WTC11 (cell line): ENCODE data around the gene MYO16. TPM values are rescaled to one million over a fixed set of nuclear protein-coding genes. Genes with fewer than 3 reads are reported as not detected.
A peak's percentile ranks its signal among the peaks of the same experiment; 100 is the strongest.

Experiments
- ATAC-seq: fragments of 200-7000 bp; cut with Tn5 transposase; 2 replicates; pipeline ENCODE4 v1.10.0; 2021; ENCODE audit warnings: mild to moderate bottlenecking, moderate library complexity
- CTCF ChIA-PET: fragments of 300-600 bp; sonication (Branson Sonifier 250); formaldehyde crosslinking; loops from one replicate; lab custom pipeline; 2021; ENCODE audit warnings: antibody characterized with exemption; lab: Charles Lee
- POLR2A ChIA-PET: fragments of 350-600 bp; sonication (Branson Sonifier 250); formaldehyde crosslinking; loops from one replicate; lab custom pipeline; 2021; ENCODE audit warnings: antibody characterized with exemption; lab: Charles Lee
- DNase-seq: peaks from one replicate; pipeline ENCODE4 v3.0.0; 2021; ENCODE audit warnings: low spot score
- H3K27ac Mint-ChIP-seq: 2 replicates; pipeline ENCODE4 v1.8.0; 2021; ENCODE audit warnings: mixed read lengths
- H3K27me3 Mint-ChIP-seq: 2 replicates; pipeline ENCODE4 v1.8.0; 2021; ENCODE audit warnings: low read depth, mild to moderate bottlenecking, moderate library complexity, mixed read lengths
- H3K36me3 Mint-ChIP-seq: 2 replicates; pipeline ENCODE4 v1.8.0; 2021; ENCODE audit warnings: mixed read lengths
- H3K4me1 Mint-ChIP-seq: 2 replicates; pipeline ENCODE4 v1.8.0; 2022; ENCODE audit warnings: mixed read lengths
- H3K4me3 Mint-ChIP-seq: 2 replicates; pipeline ENCODE4 v1.8.0; 2021; ENCODE audit warnings: mild to moderate bottlenecking, moderate library complexity, mixed read lengths
- H3K9me3 Mint-ChIP-seq: 2 replicates; pipeline ENCODE4 v1.8.0; 2021; ENCODE audit warnings: mixed read lengths
- CBFB ChIP-seq: sonication (generic); formaldehyde crosslinking; IDR thresholded peaks from 2 replicates; pipeline ENCODE4 v1.8.1; 2022; ENCODE audit warnings: mild to moderate bottlenecking, low read depth, missing genetic modification reagents
- GTF2I ChIP-seq: fragments of 250-450 bp; sonication (Bioruptor Pico); conservative IDR thresholded peaks from 2 replicates; pipeline ENCODE4 v1.4.0; 2021; ENCODE audit warnings: mild to moderate bottlenecking
- JAZF1 ChIP-seq: fragments of 250-450 bp; sonication (Bioruptor Pico); IDR thresholded peaks from 2 replicates; pipeline ENCODE4 v1.9.0; 2021; ENCODE audit warnings: moderate library complexity, mild to moderate bottlenecking, inconsistent platforms
- TCF7 ChIP-seq: sonication (generic); formaldehyde crosslinking; IDR thresholded peaks from 2 replicates; pipeline ENCODE4 v1.8.0; 2022; ENCODE audit warnings: mild to moderate bottlenecking, low read depth, missing genetic modification reagents, moderate library complexity
- ZNF263 ChIP-seq: sonication (generic); formaldehyde crosslinking; IDR thresholded peaks from 2 replicates; pipeline ENCODE4 v1.8.1; 2022; ENCODE audit warnings: low read depth, mild to moderate bottlenecking, moderate library complexity, missing genetic modification reagents
- ZNF423 ChIP-seq: fragments of 250-450 bp; sonication (Bioruptor Pico); IDR thresholded peaks from 2 replicates; pipeline ENCODE4 v2.1.2; 2022; ENCODE audit warnings: mild to moderate bottlenecking, moderate library complexity
- total RNA-seq: library from RNA; stranded (reverse); gene quantifications from 3 replicates; pipeline ENCODE4 v1.2.3, GENCODE V29; 2021
- TF ChIP-seq, protein P1 (sequence below): sonication (generic); formaldehyde crosslinking; IDR thresholded peaks from 2 replicates; pipeline ENCODE4 v1.8.0; 2023; ENCODE audit warnings: mild to moderate bottlenecking, missing genetic modification reagents
- TF ChIP-seq, protein P2 (sequence below): sonication (generic); formaldehyde crosslinking; IDR thresholded peaks from 2 replicates; pipeline ENCODE4 v1.8.1; 2023; ENCODE audit warnings: mild to moderate bottlenecking, missing genetic modification reagents, moderate library complexity
- TF ChIP-seq, protein P3 (sequence below): fragments of 250-450 bp; sonication (Bioruptor Pico); IDR thresholded peaks from 2 replicates; pipeline ENCODE4 v1.8.0; 2021; ENCODE audit warnings: mild to moderate bottlenecking
- TF ChIP-seq, protein P4 (sequence below): sonication (generic); formaldehyde crosslinking; IDR thresholded peaks from 2 replicates; pipeline ENCODE4 v1.8.0; 2023; ENCODE audit warnings: missing genetic modification reagents
- TF ChIP-seq, protein P5 (sequence below): sonication (generic); formaldehyde crosslinking; IDR thresholded peaks from 2 replicates; pipeline ENCODE4 v1.8.0; 2022; ENCODE audit warnings: mild to moderate bottlenecking, missing genetic modification reagents
- TF ChIP-seq, protein P6 (sequence below): sonication (generic); formaldehyde crosslinking; IDR thresholded peaks from 2 replicates; pipeline ENCODE4 v1.8.1; 2022; ENCODE audit warnings: mild to moderate bottlenecking, moderate library complexity, missing genetic modification reagents

Gene MYO16
- total RNA-seq, 1 experiment from 2014 or later = 0.09 TPM

DNA sequence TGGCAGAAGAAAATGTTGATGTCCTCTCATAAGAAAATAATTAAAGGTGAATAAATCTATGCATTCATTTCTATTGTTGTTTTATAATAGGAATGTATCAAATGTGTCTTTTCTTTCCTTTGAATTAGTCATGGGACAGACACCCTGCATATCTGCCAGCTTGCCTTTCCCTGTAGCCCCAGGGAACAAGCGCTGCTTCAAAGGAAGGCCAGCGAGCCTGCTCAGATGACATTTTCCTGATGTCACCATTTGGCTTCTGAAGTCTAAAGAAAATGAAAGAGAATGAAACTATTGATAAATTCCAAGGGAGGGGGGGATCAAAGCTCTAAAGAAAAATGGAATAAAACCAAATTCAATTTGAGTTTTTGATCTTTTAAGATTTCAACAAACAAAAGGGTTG lies 582.2 kb downstream of the MYO16 start (continued):
- no peak for TF ChIP-seq ZNF423 (CRISPR knock-in tag)
- TF ChIP-seq, protein P1, sequence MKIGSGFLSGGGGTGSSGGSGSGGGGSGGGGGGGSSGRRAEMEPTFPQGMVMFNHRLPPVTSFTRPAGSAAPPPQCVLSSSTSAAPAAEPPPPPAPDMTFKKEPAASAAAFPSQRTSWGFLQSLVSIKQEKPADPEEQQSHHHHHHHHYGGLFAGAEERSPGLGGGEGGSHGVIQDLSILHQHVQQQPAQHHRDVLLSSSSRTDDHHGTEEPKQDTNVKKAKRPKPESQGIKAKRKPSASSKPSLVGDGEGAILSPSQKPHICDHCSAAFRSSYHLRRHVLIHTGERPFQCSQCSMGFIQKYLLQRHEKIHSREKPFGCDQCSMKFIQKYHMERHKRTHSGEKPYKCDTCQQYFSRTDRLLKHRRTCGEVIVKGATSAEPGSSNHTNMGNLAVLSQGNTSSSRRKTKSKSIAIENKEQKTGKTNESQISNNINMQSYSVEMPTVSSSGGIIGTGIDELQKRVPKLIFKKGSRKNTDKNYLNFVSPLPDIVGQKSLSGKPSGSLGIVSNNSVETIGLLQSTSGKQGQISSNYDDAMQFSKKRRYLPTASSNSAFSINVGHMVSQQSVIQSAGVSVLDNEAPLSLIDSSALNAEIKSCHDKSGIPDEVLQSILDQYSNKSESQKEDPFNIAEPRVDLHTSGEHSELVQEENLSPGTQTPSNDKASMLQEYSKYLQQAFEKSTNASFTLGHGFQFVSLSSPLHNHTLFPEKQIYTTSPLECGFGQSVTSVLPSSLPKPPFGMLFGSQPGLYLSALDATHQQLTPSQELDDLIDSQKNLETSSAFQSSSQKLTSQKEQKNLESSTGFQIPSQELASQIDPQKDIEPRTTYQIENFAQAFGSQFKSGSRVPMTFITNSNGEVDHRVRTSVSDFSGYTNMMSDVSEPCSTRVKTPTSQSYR (CRISPR knock-in tag) = no peak
- TF ChIP-seq, protein P2, sequence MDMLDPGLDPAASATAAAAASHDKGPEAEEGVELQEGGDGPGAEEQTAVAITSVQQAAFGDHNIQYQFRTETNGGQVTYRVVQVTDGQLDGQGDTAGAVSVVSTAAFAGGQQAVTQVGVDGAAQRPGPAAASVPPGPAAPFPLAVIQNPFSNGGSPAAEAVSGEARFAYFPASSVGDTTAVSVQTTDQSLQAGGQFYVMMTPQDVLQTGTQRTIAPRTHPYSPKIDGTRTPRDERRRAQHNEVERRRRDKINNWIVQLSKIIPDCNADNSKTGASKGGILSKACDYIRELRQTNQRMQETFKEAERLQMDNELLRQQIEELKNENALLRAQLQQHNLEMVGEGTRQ (CRISPR knock-in tag) = no peak

DNA sequence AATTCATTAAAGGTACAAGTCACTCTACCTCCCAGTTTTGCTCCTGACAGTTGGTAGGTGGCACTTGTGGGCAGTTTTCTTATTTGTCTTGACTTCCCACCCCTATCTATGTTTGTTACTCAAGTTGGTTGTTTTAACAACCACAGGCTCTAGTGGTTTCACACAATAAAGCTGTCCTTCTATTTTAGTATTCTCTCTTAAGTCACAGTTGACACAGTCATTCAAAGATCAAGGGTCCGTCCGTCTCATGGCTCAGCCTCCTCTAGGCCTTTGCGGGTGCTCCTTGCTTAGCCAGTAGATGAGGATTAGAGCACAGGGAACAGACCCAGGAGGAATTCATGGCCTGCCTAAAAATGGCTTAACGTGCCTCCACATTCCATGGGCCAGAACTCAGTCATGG lies 583.2 kb downstream of the MYO16 start:
- DNase-seq = no peak
- no peak overlapping the region for H3K27ac Mint-ChIP-seq
- no peaks in the 10 kb centered on the region for H3K27me3 Mint-ChIP-seq
- CTCF ChIA-PET = no interaction called here
- no peak overlapping the region for H3K4me3 Mint-ChIP-seq
- H3K4me1 Mint-ChIP-seq = no peaks in the 10 kb centered on the region; the same call in 1 of the 2 replicates
- POLR2A ChIA-PET = interaction anchor here (1.5 kb wide), 1 partner anchor 56 kb away, joined by 3 read pairs; no protein-coding TSS in a partner anchor
- no peaks in the 10 kb centered on the region for H3K36me3 Mint-ChIP-seq
- H3K9me3 Mint-ChIP-seq = no peaks in the 10 kb centered on the region
- no peak for ATAC-seq
- TF ChIP-seq, protein P2 (CRISPR knock-in tag) = no peak
- no peak for TF ChIP-seq CBFB (CRISPR knock-in tag)

DNA sequence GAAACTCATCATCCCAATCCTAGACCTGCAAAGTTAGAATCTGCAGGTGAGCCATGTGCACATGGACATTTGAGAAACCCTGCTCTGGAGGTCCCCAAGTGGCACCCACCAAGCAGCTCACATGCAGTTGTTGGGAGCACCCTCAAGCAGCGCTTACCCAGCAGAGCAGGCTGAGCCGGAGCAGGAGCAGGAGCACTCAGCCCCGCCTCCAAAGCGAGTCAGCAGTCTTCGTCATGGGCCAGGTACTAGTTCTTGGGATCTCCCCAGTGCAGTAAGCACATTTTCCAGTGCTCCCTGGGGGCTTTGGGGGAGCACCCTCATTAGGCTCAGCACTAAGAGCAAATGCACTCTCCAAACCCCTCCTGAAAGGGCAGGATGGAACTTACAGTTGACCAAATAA lies 584.3 kb downstream of the MYO16 start:
- CTCF ChIA-PET = no interaction called here
- no peak for ATAC-seq
- no peak for DNase-seq
- TF ChIP-seq ZNF263 (CRISPR knock-in tag) (peak; percentile 37; the same call in 1 of the 2 replicates), JAZF1 (CRISPR knock-in tag) (no peak), TCF7 (CRISPR knock-in tag) (no peak), GTF2I (CRISPR knock-in tag) (no peak)
- TF ChIP-seq, protein P3, sequence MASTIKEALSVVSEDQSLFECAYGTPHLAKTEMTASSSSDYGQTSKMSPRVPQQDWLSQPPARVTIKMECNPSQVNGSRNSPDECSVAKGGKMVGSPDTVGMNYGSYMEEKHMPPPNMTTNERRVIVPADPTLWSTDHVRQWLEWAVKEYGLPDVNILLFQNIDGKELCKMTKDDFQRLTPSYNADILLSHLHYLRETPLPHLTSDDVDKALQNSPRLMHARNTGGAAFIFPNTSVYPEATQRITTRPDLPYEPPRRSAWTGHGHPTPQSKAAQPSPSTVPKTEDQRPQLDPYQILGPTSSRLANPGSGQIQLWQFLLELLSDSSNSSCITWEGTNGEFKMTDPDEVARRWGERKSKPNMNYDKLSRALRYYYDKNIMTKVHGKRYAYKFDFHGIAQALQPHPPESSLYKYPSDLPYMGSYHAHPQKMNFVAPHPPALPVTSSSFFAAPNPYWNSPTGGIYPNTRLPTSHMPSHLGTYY = no peak
- TF ChIP-seq, protein P4, sequence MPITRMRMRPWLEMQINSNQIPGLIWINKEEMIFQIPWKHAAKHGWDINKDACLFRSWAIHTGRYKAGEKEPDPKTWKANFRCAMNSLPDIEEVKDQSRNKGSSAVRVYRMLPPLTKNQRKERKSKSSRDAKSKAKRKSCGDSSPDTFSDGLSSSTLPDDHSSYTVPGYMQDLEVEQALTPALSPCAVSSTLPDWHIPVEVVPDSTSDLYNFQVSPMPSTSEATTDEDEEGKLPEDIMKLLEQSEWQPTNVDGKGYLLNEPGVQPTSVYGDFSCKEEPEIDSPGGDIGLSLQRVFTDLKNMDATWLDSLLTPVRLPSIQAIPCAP (CRISPR knock-in tag) = no peak
- TF ChIP-seq, protein P5, sequence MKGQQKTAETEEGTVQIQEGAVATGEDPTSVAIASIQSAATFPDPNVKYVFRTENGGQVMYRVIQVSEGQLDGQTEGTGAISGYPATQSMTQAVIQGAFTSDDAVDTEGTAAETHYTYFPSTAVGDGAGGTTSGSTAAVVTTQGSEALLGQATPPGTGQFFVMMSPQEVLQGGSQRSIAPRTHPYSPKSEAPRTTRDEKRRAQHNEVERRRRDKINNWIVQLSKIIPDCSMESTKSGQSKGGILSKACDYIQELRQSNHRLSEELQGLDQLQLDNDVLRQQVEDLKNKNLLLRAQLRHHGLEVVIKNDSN (CRISPR knock-in tag) = no peak
- TF ChIP-seq, protein P6, sequence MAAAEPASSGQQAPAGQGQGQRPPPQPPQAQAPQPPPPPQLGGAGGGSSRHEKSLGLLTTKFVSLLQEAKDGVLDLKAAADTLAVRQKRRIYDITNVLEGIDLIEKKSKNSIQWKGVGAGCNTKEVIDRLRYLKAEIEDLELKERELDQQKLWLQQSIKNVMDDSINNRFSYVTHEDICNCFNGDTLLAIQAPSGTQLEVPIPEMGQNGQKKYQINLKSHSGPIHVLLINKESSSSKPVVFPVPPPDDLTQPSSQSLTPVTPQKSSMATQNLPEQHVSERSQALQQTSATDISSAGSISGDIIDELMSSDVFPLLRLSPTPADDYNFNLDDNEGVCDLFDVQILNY = no peak
- no peak overlapping the region for H3K27ac Mint-ChIP-seq
- POLR2A ChIA-PET = interaction anchor here (1.5 kb wide), 1 partner anchor 57 kb away, joined by 3 read pairs; no protein-coding TSS in a partner anchor
- H3K4me3 Mint-ChIP-seq = no peak overlapping the region
- H3K36me3 Mint-ChIP-seq = no peaks in the 10 kb centered on the region
- no peaks in the 10 kb centered on the region for H3K27me3 Mint-ChIP-seq
- no peaks in the 10 kb centered on the region; the same call in 1 of the 2 replicates for H3K4me1 Mint-ChIP-seq
- no peaks in the 10 kb centered on the region for H3K9me3 Mint-ChIP-seq
